ENCODE measurements around the gene MVB12B.

MVB12B gene

GRCh38 chr9:126334721-126335621, 8.3 kb downstream of the MVB12B start:
- no peak for DNase-seq

GRCh38 chr9:126335837-126336735, 9.5 kb downstream of the MVB12B start:
- no peak for DNase-seq

GRCh38 chr9:126336736-126337325, 10.2 kb downstream of the MVB12B start:
- DNase-seq, result no peak

- DNase-seq, result no peak
Measured at GRCh38 chr9:126337729-126338372, 11.2 kb downstream of the MVB12B start.

GRCh38 chr9:126338945-126339344, 12.3 kb downstream of the MVB12B start:
- DNase-seq, result no peak

- no peak for DNase-seq
Measured at GRCh38 chr9:126341426-126341825, 14.8 kb downstream of the MVB12B start.

- DNase-seq, result no peak
Measured at GRCh38 chr9:126341902-126342301, 15.3 kb downstream of the MVB12B start.

GRCh38 chr9:126342621-126343031, 16.0 kb downstream of the MVB12B start:
- DNase-seq, result no peak

- no peak for DNase-seq
Measured at GRCh38 chr9:126343271-126343700, 16.7 kb downstream of the MVB12B start.

- no peak for DNase-seq
Measured at GRCh38 chr9:126346031-126346430, 19.4 kb downstream of the MVB12B start.

GRCh38 chr9:126347093-126347492, 20.5 kb downstream of the MVB12B start:
- DNase-seq, result no peak

GRCh38 chr9:126347911-126348760, 21.5 kb downstream of the MVB12B start:
- no peak for DNase-seq

GRCh38 chr9:126348911-126349550, 22.4 kb downstream of the MVB12B start:
- no peak for DNase-seq

- DNase-seq, result no peak
Measured at GRCh38 chr9:126354887-126355770, 28.5 kb downstream of the MVB12B start.

GRCh38 chr9:126357074-126357473, 30.4 kb downstream of the MVB12B start:
- DNase-seq, result no peak

GRCh38 chr9:126360073-126360472, 33.4 kb downstream of the MVB12B start:
- DNase-seq, result no peak

GRCh38 chr9:126361810-126362238, 35.2 kb downstream of the MVB12B start:
- DNase-seq, result no peak

GRCh38 chr9:126363250-126363649, 36.6 kb downstream of the MVB12B start:
- DNase-seq, result no peak

GRCh38 chr9:126363847-126364671, 37.4 kb downstream of the MVB12B start:
- no peak for DNase-seq

All from NCI-H1436 treated with DMSO at 0.1 percent for 48 hours (cell line).